Activated CD8-positive, alpha-beta memory T cell treated with anti-CD3 and anti-CD28 coated beads, Interleukin-2, amount 50 U/mL, for 24 hours (primary cell): ENCODE measurements around the gene FAM234A.

ENCODE experiments used
- DNase-seq: peaks from one replicate; pipeline ENCODE4 v3.0.0-alpha.2; 2020; ENCODE audit errors: extremely low read depth

FAM234A gene

DNA sequence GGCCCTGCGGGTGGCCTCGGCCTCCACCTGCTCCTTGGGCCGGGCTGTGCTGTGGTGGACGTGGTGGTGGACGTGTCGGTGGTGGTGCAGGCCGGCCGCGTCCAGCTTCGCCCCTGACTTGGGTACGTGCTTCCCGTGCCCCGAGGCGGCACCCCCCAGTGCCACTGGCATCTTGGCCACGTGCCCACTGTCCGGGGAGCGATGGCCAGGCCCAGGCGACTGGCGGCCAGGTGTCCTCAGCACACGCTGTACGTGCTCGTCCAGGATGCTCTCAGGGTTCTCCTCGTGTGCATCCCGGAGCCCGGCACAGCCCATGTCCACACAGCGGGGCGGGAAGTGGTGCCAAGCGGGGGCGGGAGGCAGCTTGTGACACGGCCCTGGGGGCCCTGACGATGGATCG lies 63.2 kb downstream of the FAM234A start:
- DNase-seq: no peak

GRCh38 chr16:301235-301634 lies 66.6 kb downstream of the FAM234A start:
- no peak for DNase-seq

- DNase-seq: no peak
These were observed 67.3 kb downstream of the FAM234A start for GRCh38 chr16:301950-302349.

GRCh38 chr16:303760-304505 lies 69.3 kb downstream of the FAM234A start:
- DNase-seq: no peak

- no peak for DNase-seq
These were observed 71.5 kb downstream of the FAM234A start for GRCh38 chr16:305916-306626.

DNA sequence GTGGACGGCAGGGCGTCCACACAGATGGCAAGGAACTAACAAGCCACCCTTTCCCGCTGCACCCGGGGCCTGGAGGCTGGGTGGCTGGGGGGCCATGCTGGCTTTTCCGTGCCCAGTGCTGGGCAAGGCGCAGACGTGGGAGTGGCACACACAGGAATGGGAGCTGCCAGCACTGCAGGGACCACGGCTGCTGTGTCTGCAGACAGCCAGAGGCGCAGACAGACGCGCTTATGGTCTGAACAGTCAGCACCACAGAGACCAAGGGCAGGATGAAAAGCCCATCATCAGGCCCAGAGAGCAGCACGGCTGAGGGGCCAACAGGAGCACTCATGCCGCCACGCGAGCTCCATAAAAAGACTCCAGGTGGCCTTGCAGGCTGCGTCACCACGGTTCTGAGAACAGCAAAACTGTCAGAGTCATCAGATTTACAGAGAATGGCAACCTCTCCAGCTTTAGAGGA lies 72.3 kb downstream of the FAM234A start:
- no peak for DNase-seq

- no peak for DNase-seq
These were observed 73.2 kb downstream of the FAM234A start for GRCh38 chr16:307691-308312.

- no peak for DNase-seq
These were observed 74.9 kb downstream of the FAM234A start for GRCh38 chr16:309476-309875.

GRCh38 chr16:311725-312124 lies 77.1 kb downstream of the FAM234A start:
- DNase-seq: no peak

DNA sequence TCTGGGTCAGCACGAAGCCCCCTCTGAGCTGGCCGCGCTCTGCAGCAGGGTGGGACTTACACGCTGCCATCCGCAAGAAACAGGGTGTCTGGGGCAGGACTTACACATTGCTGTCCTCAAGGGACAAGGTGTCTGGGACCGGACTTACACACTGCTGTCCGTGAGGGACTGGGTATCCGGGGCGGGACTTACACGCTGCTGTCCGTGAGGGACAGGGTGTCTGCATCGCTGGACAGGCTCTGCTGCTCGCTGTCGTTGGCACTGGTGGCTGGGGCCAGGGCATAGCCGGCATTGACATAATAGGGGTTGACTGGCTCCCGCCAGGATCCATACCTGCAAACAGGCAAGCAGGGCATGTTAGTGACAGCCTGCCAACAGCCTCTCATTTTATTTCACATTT lies 79.7 kb downstream of the FAM234A start:
- DNase-seq: no peak

DNA sequence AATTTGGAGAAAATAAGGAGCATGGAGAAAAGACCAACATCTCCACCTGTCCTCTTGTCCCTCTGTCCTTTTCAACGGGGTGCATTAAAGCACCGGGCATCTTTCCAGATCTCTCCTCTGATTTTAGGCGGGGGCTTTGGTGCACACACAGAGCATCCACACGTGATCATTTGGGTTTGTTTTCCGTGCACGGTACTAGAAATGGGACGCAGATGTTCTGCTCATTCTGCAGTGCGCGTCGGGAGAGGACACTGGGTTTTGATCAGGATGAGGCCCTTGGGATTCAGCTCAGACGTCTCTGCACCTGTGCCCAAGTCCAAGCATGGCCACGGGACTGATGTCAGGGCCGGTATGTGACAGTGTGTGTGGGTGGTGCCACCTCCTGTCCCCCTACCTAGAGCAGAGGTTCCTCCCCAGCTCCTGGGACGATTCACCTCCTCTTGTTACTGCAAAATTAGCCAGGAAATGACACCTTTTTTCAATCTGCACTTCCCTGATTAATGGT lies 80.2 kb downstream of the FAM234A start:
- no peak for DNase-seq
